HUES48 (cell line): ENCODE data around the gene CFAP20.
"Not testable (repeated sequence)": the region's sequence is repeated elsewhere in the genome, so short reads cannot be mapped to it uniquely, and the experiment has no call there.

Experiments used
- H3K27ac ChIP-seq: one replicate; pipeline ENCODE4 v1.7.0; 2013; ENCODE audit warnings: low read depth, low read length, inconsistent platforms
- H3K27me3 ChIP-seq: 2 replicates; pipeline ENCODE4 v1.6.1; 2013; ENCODE audit warnings: mild to moderate bottlenecking, low read length; ENCODE audit not compliant: control insufficient read depth, insufficient read depth
- H3K36me3 ChIP-seq: 2 replicates; pipeline ENCODE4 v1.6.1; 2013; ENCODE audit warnings: low read length; ENCODE audit not compliant: control insufficient read depth, insufficient read depth
- H3K4me1 ChIP-seq: 2 replicates; pipeline ENCODE4 v1.6.1; 2013; ENCODE audit warnings: mild to moderate bottlenecking, low read length; ENCODE audit not compliant: control insufficient read depth, insufficient read depth
- H3K4me3 ChIP-seq: 2 replicates; pipeline ENCODE4 v1.5.1; 2013; ENCODE audit warnings: mild to moderate bottlenecking, low read depth, low read length
- H3K9ac ChIP-seq: 2 replicates; pipeline ENCODE4 v1.6.1; 2013; ENCODE audit warnings: mild to moderate bottlenecking, low read depth, low read length, moderate library complexity
- H3K9me3 ChIP-seq: 2 replicates; pipeline ENCODE4 v1.6.1; 2013; ENCODE audit warnings: low read length; ENCODE audit not compliant: control insufficient read depth, insufficient read depth

CFAP20 gene

GRCh38 chr16:58084635-58085034, 44.5 kb downstream of the CFAP20 start:
- Histone ChIP-seq H3K27ac (no peak overlapping the region), H3K36me3 (no peaks in the 10 kb centered on the region), H3K27me3 (no peaks in the 10 kb centered on the region), H3K9me3 (no peaks in the 10 kb centered on the region), H3K4me1 (peaks cover 13% of the 10 kb centered on the region; the same call in 1 of the 2 replicates), H3K9ac (no peak overlapping the region), H3K4me3 (no peak overlapping the region)

- peaks cover 13% of the 10 kb centered on the region; the same call in 1 of the 2 replicates for H3K4me1 ChIP-seq
- no peak overlapping the region for H3K27ac ChIP-seq
- H3K27me3 ChIP-seq: no peaks in the 10 kb centered on the region
- H3K9me3 ChIP-seq: no peaks in the 10 kb centered on the region
- no peaks in the 10 kb centered on the region for H3K36me3 ChIP-seq
- H3K9ac ChIP-seq: no peak overlapping the region
- H3K4me3 ChIP-seq: no peak overlapping the region
These were observed 46.8 kb downstream of the CFAP20 start for GRCh38 chr16:58082381-58082780.

- not testable (repeated sequence) for H3K36me3 ChIP-seq, H3K9me3 ChIP-seq, H3K27me3 ChIP-seq, H3K27ac ChIP-seq, H3K9ac ChIP-seq, H3K4me3 ChIP-seq
- peaks cover 13% of the 10 kb centered on the region; the same call in 1 of the 2 replicates for H3K4me1 ChIP-seq
These were observed 48.5 kb downstream of the CFAP20 start for GRCh38 chr16:58080657-58081056.

- Histone ChIP-seq H3K4me3 (no peak overlapping the region), H3K9ac (no peak overlapping the region), H3K4me1 (no peaks in the 10 kb centered on the region), H3K36me3 (no peaks in the 10 kb centered on the region), H3K9me3 (no peaks in the 10 kb centered on the region; the same call in 1 of the 2 replicates), H3K27ac (no peak overlapping the region), H3K27me3 (no peaks in the 10 kb centered on the region)
These were observed 51.4 kb downstream of the CFAP20 start for GRCh38 chr16:58077796-58078195.

GRCh38 chr16:58076514-58076913, 52.7 kb downstream of the CFAP20 start:
- Histone ChIP-seq H3K36me3 (no peaks in the 10 kb centered on the region), H3K9ac (no peak overlapping the region), H3K9me3 (no peaks in the 10 kb centered on the region; the same call in 1 of the 2 replicates), H3K4me3 (no peak overlapping the region), H3K27ac (no peak overlapping the region), H3K4me1 (no peaks in the 10 kb centered on the region), H3K27me3 (no peaks in the 10 kb centered on the region)

- H3K9me3 ChIP-seq: no peaks in the 10 kb centered on the region; the same call in 1 of the 2 replicates
- H3K36me3 ChIP-seq: no peaks in the 10 kb centered on the region
- no peak overlapping the region for H3K9ac ChIP-seq
- H3K4me3 ChIP-seq: no peak overlapping the region
- no peak overlapping the region for H3K27ac ChIP-seq
- no peaks in the 10 kb centered on the region for H3K4me1 ChIP-seq
- H3K27me3 ChIP-seq: no peaks in the 10 kb centered on the region
These were observed 54.5 kb downstream of the CFAP20 start for GRCh38 chr16:58074657-58075056.

- not testable (repeated sequence) for H3K9ac ChIP-seq, H3K27me3 ChIP-seq, H3K27ac ChIP-seq, H3K9me3 ChIP-seq, H3K4me3 ChIP-seq, H3K4me1 ChIP-seq, H3K36me3 ChIP-seq
These were observed 56.1 kb downstream of the CFAP20 start for GRCh38 chr16:58073086-58073485.

- H3K27me3 ChIP-seq, H3K36me3 ChIP-seq, H3K4me3 ChIP-seq, H3K9ac ChIP-seq, H3K4me1 ChIP-seq, H3K27ac ChIP-seq, H3K9me3 ChIP-seq: not testable (repeated sequence)
These were observed 57.0 kb downstream of the CFAP20 start for GRCh38 chr16:58072134-58072533.

GRCh38 chr16:58070585-58070984, 58.6 kb downstream of the CFAP20 start:
- Histone ChIP-seq H3K4me3 (no peak overlapping the region), H3K9me3 (no peaks in the 10 kb centered on the region), H3K4me1 (no peaks in the 10 kb centered on the region), H3K36me3 (no peaks in the 10 kb centered on the region), H3K9ac (no peak overlapping the region), H3K27ac (no peak overlapping the region), H3K27me3 (no peaks in the 10 kb centered on the region)
